ENCODE results near the gene LIMCH1. TPM values are rescaled to one million over a fixed set of nuclear protein-coding genes. Genes with fewer than 3 reads are reported as not detected.

LIMCH1 gene
- polyA plus RNA-seq, 3 donors from 2014 or later = not detected

- H3K9me3 Mint-ChIP-seq = peaks cover 0 to 4% (median under 1%) of the 10 kb centered on the region in 6 donors
- H3K4me3 Mint-ChIP-seq = no peak overlapping the region
- H3K4me1 Mint-ChIP-seq = no peaks in the 10 kb centered on the region
Observed at GRCh38 chr4:41655177-41655576, 117.2 kb downstream of the LIMCH1 start.

GRCh38 chr4:41656106-41656505 is 118.1 kb downstream of the LIMCH1 start:
- Mint-ChIP-seq H3K36me3 (no peaks in the 10 kb centered on the region), H3K27me3 (ENCODE audit: low read depth in 3 of 3) (no peaks in the 10 kb centered on the region), H3K4me1 (no peaks in the 10 kb centered on the region), H3K9me3 (peaks cover 0 to 3% (median 0%) of the 10 kb centered on the region in 6 donors), H3K27ac (no peak overlapping the region), H3K4me3 (no peak overlapping the region)
- DNase-seq = no peak

More at GRCh38 chr4:41655177-41655576, 117.2 kb downstream of the LIMCH1 start:
- DNase-seq = no peak
- Mint-ChIP-seq H3K27ac (no peak overlapping the region), H3K27me3 (ENCODE audit: low read depth in 3 of 3) (peaks cover 0 to 2% (median 0%) of the 10 kb centered on the region in 3 donors), H3K36me3 (no peaks in the 10 kb centered on the region)

GRCh38 chr4:41656572-41657520 is 118.9 kb downstream of the LIMCH1 start:
- H3K36me3 Mint-ChIP-seq = no peaks in the 10 kb centered on the region
- H3K27ac Mint-ChIP-seq = no peak overlapping the region
- no peak overlapping the region for H3K4me3 Mint-ChIP-seq
- DNase-seq = no peak
- peaks cover 0 to 3% (median 0%) of the 10 kb centered on the region in 6 donors for H3K9me3 Mint-ChIP-seq
- H3K27me3 Mint-ChIP-seq (ENCODE audit: low read depth in 3 of 3) = peaks cover 0 to 3% (median 0%) of the 10 kb centered on the region in 3 donors
- no peaks in the 10 kb centered on the region for H3K4me1 Mint-ChIP-seq

GRCh38 chr4:41657561-41657960 is 119.6 kb downstream of the LIMCH1 start:
- Mint-ChIP-seq H3K4me3 (no peak overlapping the region), H3K36me3 (no peaks in the 10 kb centered on the region), H3K27me3 (ENCODE audit: low read depth in 3 of 3) (peaks cover 0 to 3% (median 0%) of the 10 kb centered on the region in 3 donors), H3K4me1 (no peaks in the 10 kb centered on the region), H3K9me3 (peaks cover 0 to 3% (median 0%) of the 10 kb centered on the region in 6 donors), H3K27ac (no peak overlapping the region)
- no peak for DNase-seq

- Mint-ChIP-seq H3K9me3 (peaks cover 0 to 3% (median 0%) of the 10 kb centered on the region in 6 donors), H3K27me3 (ENCODE audit: low read depth in 3 of 3) (peaks cover 0 to 3% (median 0%) of the 10 kb centered on the region in 3 donors), H3K27ac (no peak overlapping the region), H3K4me3 (no peak overlapping the region), H3K36me3 (no peaks in the 10 kb centered on the region), H3K4me1 (no peaks in the 10 kb centered on the region)
- no peak for DNase-seq
Observed at GRCh38 chr4:41658163-41658562, 120.2 kb downstream of the LIMCH1 start.

GRCh38 chr4:41660352-41660751 is 122.4 kb downstream of the LIMCH1 start:
- no peak for DNase-seq
- Mint-ChIP-seq H3K4me1 (no peaks in the 10 kb centered on the region), H3K27me3 (ENCODE audit: low read depth in 3 of 3) (peaks cover 0 to 3% (median 0%) of the 10 kb centered on the region in 3 donors), H3K9me3 (peaks cover 0 to 3% (median 0%) of the 10 kb centered on the region in 6 donors), H3K36me3 (no peaks in the 10 kb centered on the region), H3K27ac (no peak overlapping the region), H3K4me3 (no peak overlapping the region)

GRCh38 chr4:41661442-41662076 is 123.6 kb downstream of the LIMCH1 start:
- no peaks in the 10 kb centered on the region for H3K36me3 Mint-ChIP-seq
- peaks cover 0 to 3% (median 0%) of the 10 kb centered on the region in 3 donors for H3K27me3 Mint-ChIP-seq (ENCODE audit: low read depth in 3 of 3)
- DNase-seq = peak in 1 of 3 donors; percentile 2
- peaks cover 0 to 3% (median 0%) of the 10 kb centered on the region in 6 donors for H3K9me3 Mint-ChIP-seq
- no peaks in the 10 kb centered on the region for H3K4me1 Mint-ChIP-seq
- H3K27ac Mint-ChIP-seq = no peak overlapping the region
- H3K4me3 Mint-ChIP-seq = no peak overlapping the region

GRCh38 chr4:41665636-41666207 is 127.8 kb downstream of the LIMCH1 start:
- Mint-ChIP-seq H3K4me3 (no peak overlapping the region), H3K9me3 (peaks cover 0 to 2% (median 0%) of the 10 kb centered on the region in 6 donors), H3K27me3 (ENCODE audit: low read depth in 3 of 3) (peaks cover 3 to 4% (median 3%) of the 10 kb centered on the region in 3 donors), H3K4me1 (no peaks in the 10 kb centered on the region), H3K27ac (no peak overlapping the region), H3K36me3 (no peaks in the 10 kb centered on the region)
- no peak for DNase-seq

- H3K27ac Mint-ChIP-seq = no peak overlapping the region
- no peak overlapping the region for H3K4me3 Mint-ChIP-seq
- H3K4me1 Mint-ChIP-seq = no peaks in the 10 kb centered on the region
- no peaks in the 10 kb centered on the region for H3K36me3 Mint-ChIP-seq
- no peak for DNase-seq
- peaks cover 0 to 4% (median 3%) of the 10 kb centered on the region in 3 donors for H3K27me3 Mint-ChIP-seq (ENCODE audit: low read depth in 3 of 3)
- peaks cover 0 to 2% (median 0%) of the 10 kb centered on the region in 6 donors for H3K9me3 Mint-ChIP-seq
Observed at GRCh38 chr4:41668024-41668423, 130.1 kb downstream of the LIMCH1 start.

GRCh38 chr4:41670530-41670929 is 132.6 kb downstream of the LIMCH1 start:
- Mint-ChIP-seq H3K27ac (no peak overlapping the region), H3K4me1 (no peaks in the 10 kb centered on the region), H3K4me3 (no peak overlapping the region), H3K36me3 (no peaks in the 10 kb centered on the region), H3K9me3 (peaks cover 0 to 1% (median 0%) of the 10 kb centered on the region in 6 donors), H3K27me3 (ENCODE audit: low read depth in 3 of 3) (peaks cover 0 to 6% (median 3%) of the 10 kb centered on the region in 3 donors)
- no peak for DNase-seq

GRCh38 chr4:41670982-41671381 is 133.0 kb downstream of the LIMCH1 start:
- Mint-ChIP-seq H3K4me1 (no peaks in the 10 kb centered on the region), H3K27me3 (ENCODE audit: low read depth in 3 of 3) (peaks cover 3 to 6% (median 4%) of the 10 kb centered on the region in 3 donors), H3K9me3 (peaks cover 0 to 1% (median 0%) of the 10 kb centered on the region in 6 donors), H3K4me3 (no peak overlapping the region), H3K36me3 (no peaks in the 10 kb centered on the region), H3K27ac (no peak overlapping the region)
- DNase-seq = no peak

- H3K9me3 Mint-ChIP-seq = peaks cover 0 to 6% (median 0%) of the 10 kb centered on the region in 6 donors
- H3K4me3 Mint-ChIP-seq = no peak overlapping the region
- H3K27me3 Mint-ChIP-seq (ENCODE audit: low read depth in 3 of 3) = peaks cover 0 to 4% (median 1%) of the 10 kb centered on the region in 3 donors
- no peak for DNase-seq
- no peaks in the 10 kb centered on the region for H3K4me1 Mint-ChIP-seq
- H3K36me3 Mint-ChIP-seq = no peaks in the 10 kb centered on the region
- H3K27ac Mint-ChIP-seq = no peak overlapping the region
Observed at GRCh38 chr4:41678086-41678816, 140.3 kb downstream of the LIMCH1 start.

GRCh38 chr4:41678951-41679350 is 141.0 kb downstream of the LIMCH1 start:
- peaks cover 0 to 4% (median 1%) of the 10 kb centered on the region in 3 donors for H3K27me3 Mint-ChIP-seq (ENCODE audit: low read depth in 3 of 3)
- H3K4me1 Mint-ChIP-seq = no peaks in the 10 kb centered on the region
- no peak overlapping the region for H3K4me3 Mint-ChIP-seq
- no peak for DNase-seq
- no peak overlapping the region for H3K27ac Mint-ChIP-seq
- H3K36me3 Mint-ChIP-seq = no peaks in the 10 kb centered on the region
- H3K9me3 Mint-ChIP-seq = peaks cover 0 to 6% (median 0%) of the 10 kb centered on the region in 6 donors
